PC-3 (cell line): ENCODE measurements around the gene OR1F1. TPM values are rescaled to one million over a fixed set of nuclear protein-coding genes. Genes with fewer than 3 reads are reported as not detected.
"Not testable (repeated sequence)": the region's sequence is repeated elsewhere in the genome, so short reads cannot be mapped to it uniquely, and the experiment has no call there.

Source experiments
- ATAC-seq: fragments of 200-7000 bp; cut with Tn5 transposase; 2 replicates; pipeline ENCODE4 v1.9.1; 2020; ENCODE audit warnings: mild to moderate bottlenecking, moderate library complexity
- BruUV-seq: library from RNA; stranded (reverse); fragments of 400-500 nt; replicated peaks from 2 replicates; lab custom pipeline; 2021; lab: Mats Ljungman, UMichigan
- CTCF ChIA-PET: fragments of 300-600 bp; sonication (Branson Sonifier 250); formaldehyde crosslinking; loops from one replicate; lab custom pipeline; 2022; ENCODE audit warnings: antibody characterized with exemption; lab: Charles Lee
- POLR2A ChIA-PET: fragments of 300-600 bp; sonication (Branson Sonifier 250); formaldehyde crosslinking; loops from one replicate; lab custom pipeline; 2022; ENCODE audit warnings: antibody characterized with exemption; ENCODE audit not compliant: unreplicated experiment; lab: Charles Lee
- DNase-seq: peaks from one replicate; pipeline ENCODE4 v3.0.0-alpha.2; 2015
- H2AFZ ChIP-seq: fragments of 300-600 bp; sonication (generic); 2 replicates; pipeline ENCODE4 v1.6.0; 2016; ENCODE audit warnings: antibody characterized with exemption, low read length
- H3F3A ChIP-seq: fragments of 300-600 bp; sonication (generic); one replicate; pipeline ENCODE4 v1.6.0; 2017; ENCODE audit warnings: antibody characterized with exemption, low read length, control low read depth, mild to moderate bottlenecking; ENCODE audit not compliant: unreplicated experiment
- H3K27ac ChIP-seq: fragments of 300-600 bp; sonication (generic); 2 replicates; pipeline ENCODE4 v1.5.1; 2016; ENCODE audit warnings: mild to moderate bottlenecking, low read length
- H3K27me3 ChIP-seq: fragments of 300-600 bp; sonication (generic); 2 replicates; pipeline ENCODE4 v1.6.1; 2016; ENCODE audit warnings: low read length, mixed read lengths
- H3K36me3 ChIP-seq: fragments of 300-600 bp; sonication (generic); 2 replicates; pipeline ENCODE4 v1.6.1; 2016; ENCODE audit warnings: low read depth, mixed run types, low read length, mixed read lengths
- H3K4me1 ChIP-seq: fragments of 300-600 bp; sonication (generic); 2 replicates; pipeline ENCODE4 v1.5.1; 2016; ENCODE audit warnings: low read length; ENCODE audit not compliant: insufficient read depth
- H3K4me2 ChIP-seq: fragments of 300-600 bp; sonication (generic); 2 replicates; pipeline ENCODE4 v1.6.0; 2016; ENCODE audit warnings: low read length
- H3K4me3 ChIP-seq: fragments of 300-600 bp; sonication (generic); 2 replicates; pipeline ENCODE4 v1.5.1; 2016; ENCODE audit warnings: mild to moderate bottlenecking, low read length, mixed read lengths
- H3K79me2 ChIP-seq: fragments of 300-600 bp; sonication (generic); 2 replicates; pipeline ENCODE4 v1.6.1; 2017; ENCODE audit warnings: low read length, mixed read lengths
- H3K9ac ChIP-seq: fragments of 300-600 bp; sonication (generic); 2 replicates; pipeline ENCODE4 v1.6.0; 2016; ENCODE audit warnings: mild to moderate bottlenecking, low read length
- H3K9me2 ChIP-seq: fragments of 300-600 bp; sonication (generic); replicated peaks from 2 replicates; pipeline ENCODE4 v1.6.1; 2016; ENCODE audit warnings: mixed run types, low read length, mixed read lengths
- H3K9me3 ChIP-seq: fragments of 300-600 bp; sonication (generic); 2 replicates; pipeline ENCODE4 v1.6.1; 2016; ENCODE audit warnings: low read length, mixed read lengths
- H4K20me1 ChIP-seq: fragments of 300-600 bp; sonication (generic); 2 replicates; pipeline ENCODE4 v1.6.1; 2016; ENCODE audit warnings: low read length, mixed read lengths
- CTCF ChIP-seq: fragments of 300-600 bp; sonication (generic); conservative IDR thresholded peaks from 2 replicates; pipeline ENCODE4 v1.5.1; 2017; ENCODE audit warnings: antibody characterized with exemption, low read depth, mild to moderate bottlenecking, low read length
- EZH2 ChIP-seq: fragments of 300-600 bp; sonication (generic); IDR thresholded peaks from one replicate; pipeline ENCODE4 v1.6.1; 2017; ENCODE audit warnings: antibody characterized with exemption, mild to moderate bottlenecking, low read length; ENCODE audit not compliant: unreplicated experiment
- EZH2phosphoT487 ChIP-seq: fragments of 300-600 bp; sonication (generic); IDR thresholded peaks from 2 replicates; pipeline ENCODE4 v1.6.1; 2018; ENCODE audit warnings: mild to moderate bottlenecking, antibody characterized with exemption, low read length, borderline replicate concordance
- intact Hi-C: fragments of 100-400 bp; cut with micrococcal nuclease; formaldehyde crosslinking; loops from 2 replicates; pipeline ENCODE4 v1.9.0; 2023
- total RNA-seq: library from RNA; depleted of rRNA; stranded (reverse); fragments of >200 nt; gene quantifications from 2 replicates; pipeline ENCODE4 v1.2.3, GENCODE V29; 2014

The OR1F1 gene
- total RNA-seq, 1 experiment from 2014 or later: not detected

GRCh38 chr16:3198334-3199072 lies 10.5 kb downstream of the OR1F1 start:
- no peak overlapping the region for H2AFZ ChIP-seq
- no peaks in the 10 kb centered on the region for H3K9me3 ChIP-seq
- intact Hi-C loops: no loop called here
- no peak overlapping the region for H3K4me2 ChIP-seq
- no peak overlapping the region for H3K27ac ChIP-seq
- H4K20me1 ChIP-seq: no peaks in the 10 kb centered on the region
- no peak overlapping the region for H3K9ac ChIP-seq
- no peaks in the 10 kb centered on the region for H3K36me3 ChIP-seq
- H3K79me2 ChIP-seq: no peaks in the 10 kb centered on the region
- H3K4me1 ChIP-seq: no peaks in the 10 kb centered on the region
- ChIA-PET CTCF (no interaction called here), POLR2A (no interaction called here)
- ATAC-seq (no peak), DNase-seq (no peak)
- no TSS peak for BruUV-seq
- no peaks in the 10 kb centered on the region for H3F3A ChIP-seq
- TF ChIP-seq EZH2 (no peak), EZH2phosphoT487 (no peak), CTCF (no peak)
- no peaks in the 10 kb centered on the region for H3K27me3 ChIP-seq
- H3K9me2 ChIP-seq: no peaks in the 10 kb centered on the region
- H3K4me3 ChIP-seq: no peak overlapping the region

GRCh38 chr16:3202903-3203539 lies 15.0 kb downstream of the OR1F1 start:
- ATAC-seq (no peak), DNase-seq (no peak)
- Histone ChIP-seq H3F3A (no peaks in the 10 kb centered on the region), H3K27me3 (no peaks in the 10 kb centered on the region), H3K27ac (no peak overlapping the region), H3K4me2 (no peak overlapping the region), H3K9me3 (no peaks in the 10 kb centered on the region), H4K20me1 (no peaks in the 10 kb centered on the region), H3K9me2 (no peaks in the 10 kb centered on the region), H3K79me2 (no peaks in the 10 kb centered on the region), H3K36me3 (no peaks in the 10 kb centered on the region), H2AFZ (no peak overlapping the region), H3K4me1 (no peaks in the 10 kb centered on the region), H3K4me3 (no peak overlapping the region), H3K9ac (no peak overlapping the region)
- TF ChIP-seq EZH2phosphoT487 (no peak), CTCF (no peak), EZH2 (no peak)
- no TSS peak for BruUV-seq
- ChIA-PET POLR2A (no interaction called here), CTCF (no interaction called here)
- intact Hi-C loops: no loop called here

GRCh38 chr16:3205939-3206338 lies 17.9 kb downstream of the OR1F1 start:
- intact Hi-C loops, H3K36me3 ChIP-seq, H3F3A ChIP-seq, H3K4me3 ChIP-seq, H3K9me3 ChIP-seq, BruUV-seq, H3K79me2 ChIP-seq, CTCF ChIA-PET, H3K9me2 ChIP-seq, DNase-seq, H4K20me1 ChIP-seq, H3K9ac ChIP-seq, ATAC-seq, H3K27ac ChIP-seq, H2AFZ ChIP-seq, H3K4me2 ChIP-seq, H3K27me3 ChIP-seq, POLR2A ChIA-PET, H3K4me1 ChIP-seq: not testable (repeated sequence)
